Activated B cell treated with CpG ODN at 0.5 μM for 24 hours (primary cell): Measurements from ENCODE around the gene RNF168. TPM values are rescaled to one million over a fixed set of nuclear protein-coding genes. Genes with fewer than 3 reads are reported as not detected.
"Not testable (repeated sequence)": the region's sequence is repeated elsewhere in the genome, so short reads cannot be mapped to it uniquely, and the experiment has no call there.

Experiments used
- ATAC-seq: fragments of 200-7000 bp; cut with Tn5 transposase; one replicate; pipeline ENCODE4 v1.10.0; 2021; ENCODE audit warnings: low read depth, mild to moderate bottlenecking, moderate library complexity
- CTCF ChIA-PET: fragments of 350-600 bp; sonication (Branson Sonifier 250); formaldehyde crosslinking; loops from one replicate; lab custom pipeline; 2021; ENCODE audit warnings: antibody characterized with exemption; lab: Charles Lee
- POLR2A ChIA-PET: fragments of 350-600 bp; sonication (Branson Sonifier 250); formaldehyde crosslinking; loops from one replicate; lab custom pipeline; 2021; ENCODE audit warnings: antibody characterized with exemption; lab: Charles Lee
- DNase-seq: peaks from one replicate; pipeline ENCODE4 v3.0.0; 2022
- H3K27ac Mint-ChIP-seq: one replicate; pipeline ENCODE4 v1.8.0; 2020; ENCODE audit warnings: mixed read lengths
- H3K27me3 Mint-ChIP-seq: one replicate; pipeline ENCODE4 v1.8.0; 2021; ENCODE audit warnings: mixed read lengths
- H3K36me3 Mint-ChIP-seq: one replicate; pipeline ENCODE4 v1.8.0; 2021; ENCODE audit warnings: low read depth, mixed read lengths
- H3K4me1 Mint-ChIP-seq: one replicate; pipeline ENCODE4 v1.8.0; 2021; ENCODE audit warnings: mixed read lengths
- H3K4me3 Mint-ChIP-seq: one replicate; pipeline ENCODE4 v1.8.0; 2020; ENCODE audit warnings: mild to moderate bottlenecking, mixed read lengths
- H3K9me3 Mint-ChIP-seq: one replicate; pipeline ENCODE4 v1.8.0; 2020; ENCODE audit warnings: mixed read lengths
- CTCF ChIP-seq: fragments of 200-600 bp; IDR thresholded peaks from one replicate; pipeline ENCODE4 v1.8.0; 2022; ENCODE audit warnings: antibody characterized with exemption, mild to moderate bottlenecking
- intact Hi-C: fragments of 100-400 bp; cut with micrococcal nuclease; formaldehyde crosslinking; loops from one replicate; pipeline ENCODE4 v1.15.1; 2024
- total RNA-seq: library from RNA; stranded (reverse); gene quantifications from 2 replicates; pipeline ENCODE4 v1.2.3, GENCODE V29; 2022

Gene RNF168
- total RNA-seq, 1 donor from 2014 or later, result 27.8 TPM

GRCh38 chr3:196477678-196478077 lies 25.9 kb downstream of the RNF168 start:
- no peak for DNase-seq
- peaks cover 59% of the 10 kb centered on the region for H3K36me3 Mint-ChIP-seq
- ChIA-PET CTCF (no interaction called here), POLR2A (no interaction called here)
- no peaks in the 10 kb centered on the region for H3K27me3 Mint-ChIP-seq
- H3K4me1 Mint-ChIP-seq, result no peaks in the 10 kb centered on the region
- intact Hi-C loops, result no loop called here
- no peak overlapping the region for H3K4me3 Mint-ChIP-seq
- no peak overlapping the region for H3K27ac Mint-ChIP-seq
- no peaks in the 10 kb centered on the region for H3K9me3 Mint-ChIP-seq
- no peak for ATAC-seq
- TF ChIP-seq CTCF, result no peak

GRCh38 chr3:196472286-196472685 lies 31.3 kb downstream of the RNF168 start:
- Mint-ChIP-seq H3K36me3 (peaks cover 65% of the 10 kb centered on the region), H3K27me3 (no peaks in the 10 kb centered on the region), H3K4me1 (no peaks in the 10 kb centered on the region), H3K27ac (no peak overlapping the region), H3K9me3 (no peaks in the 10 kb centered on the region), H3K4me3 (no peak overlapping the region)
- DNase-seq (no peak), ATAC-seq (no peak)
- TF ChIP-seq CTCF, result no peak
- POLR2A ChIA-PET, result no interaction called here
- CTCF ChIA-PET, result no interaction called here
- intact Hi-C loops, result no loop called here

GRCh38 chr3:196471551-196471950 lies 32.0 kb downstream of the RNF168 start:
- intact Hi-C loops, result no loop called here
- no peak overlapping the region for H3K4me3 Mint-ChIP-seq
- no peak for ATAC-seq

GRCh38 chr3:196470182-196470581 lies 33.4 kb downstream of the RNF168 start:
- H3K4me3 Mint-ChIP-seq, DNase-seq, H3K4me1 Mint-ChIP-seq, POLR2A ChIA-PET, H3K9me3 Mint-ChIP-seq, CTCF ChIA-PET, H3K27me3 Mint-ChIP-seq, ATAC-seq, intact Hi-C loops, H3K27ac Mint-ChIP-seq: not testable (repeated sequence)
- peaks cover 56% of the 10 kb centered on the region for H3K36me3 Mint-ChIP-seq

More at GRCh38 chr3:196471551-196471950, 32.0 kb downstream of the RNF168 start:
- Mint-ChIP-seq H3K4me1 (no peaks in the 10 kb centered on the region), H3K36me3 (peaks cover 59% of the 10 kb centered on the region), H3K27me3 (no peaks in the 10 kb centered on the region), H3K9me3 (no peaks in the 10 kb centered on the region), H3K27ac (no peak overlapping the region)
- DNase-seq, result no peak
- no peak for TF ChIP-seq CTCF
- CTCF ChIA-PET, result interaction anchor here (0.8 kb wide), 1 partner anchor 218 kb away, joined by 3 read pairs; no protein-coding TSS in a partner anchor
- POLR2A ChIA-PET, result no interaction called here

GRCh38 chr3:196463804-196464203 lies 39.8 kb downstream of the RNF168 start:
- ATAC-seq, result no peak
- no peak for TF ChIP-seq CTCF
- ChIA-PET POLR2A (no interaction called here), CTCF (no interaction called here)
- no peak overlapping the region for H3K4me3 Mint-ChIP-seq
- intact Hi-C loops, result no loop called here
- H3K27ac Mint-ChIP-seq, result no peak overlapping the region
- peaks cover 4% of the 10 kb centered on the region for H3K9me3 Mint-ChIP-seq
- H3K27me3 Mint-ChIP-seq, result no peaks in the 10 kb centered on the region
- no peaks in the 10 kb centered on the region for H3K4me1 Mint-ChIP-seq
- DNase-seq, result no peak
- H3K36me3 Mint-ChIP-seq, result peaks cover 7% of the 10 kb centered on the region

- DNase-seq, result no peak
- Mint-ChIP-seq H3K4me1 (no peaks in the 10 kb centered on the region), H3K36me3 (peaks cover 5% of the 10 kb centered on the region), H3K4me3 (no peak overlapping the region), H3K9me3 (peaks cover 4% of the 10 kb centered on the region), H3K27me3 (no peaks in the 10 kb centered on the region), H3K27ac (no peak overlapping the region)
- ChIA-PET POLR2A (interaction anchor here (0.6 kb wide), 1 partner anchor 1279 kb away, joined by 3 read pairs; no protein-coding TSS in a partner anchor), CTCF (no interaction called here)
- no peak for ATAC-seq
- intact Hi-C loops, result no loop called here
- no peak for TF ChIP-seq CTCF
Observed at GRCh38 chr3:196463478-196463756, 40.2 kb downstream of the RNF168 start.

GRCh38 chr3:196462680-196463477 lies 40.7 kb downstream of the RNF168 start:
- CTCF ChIA-PET, result not testable (repeated sequence)

More at GRCh38 chr3:196462680-196463477, 40.7 kb downstream of the RNF168 start:
- DNase-seq, H3K36me3 Mint-ChIP-seq, H3K4me1 Mint-ChIP-seq, intact Hi-C loops, ATAC-seq, H3K27me3 Mint-ChIP-seq, H3K4me3 Mint-ChIP-seq, H3K9me3 Mint-ChIP-seq, H3K27ac Mint-ChIP-seq: not testable (repeated sequence)
- POLR2A ChIA-PET, result interaction anchor here (0.6 kb wide), 1 partner anchor 1280 kb away, joined by 3 read pairs; no protein-coding TSS in a partner anchor
